Breast epithelium (tissue), 4 donors: ENCODE measurements around the gene TTPAL. TPM values are rescaled to one million over a fixed set of nuclear protein-coding genes. Genes with fewer than 3 reads are reported as not detected.
A peak's percentile ranks its signal among the peaks of the same experiment; 100 is the strongest.

Experiments
- DNase-seq, 2 donors: peaks; one replicate each; pipeline ENCODE4 v3.0.0-alpha.2; 2019; ENCODE audit warnings: low spot score in 2 of 2
- H3K27ac ChIP-seq, 2 donors: fragments of 200-600 bp; sonication (generic) in 1 of 2; one replicate each; pipeline ENCODE4 v1.5.1; 2016 to 2019; ENCODE audit warnings: mild to moderate bottlenecking in 1 of 2
- H3K27me3 ChIP-seq, 2 donors: fragments of 200-600 bp; sonication (generic) in 1 of 2; one replicate each; pipeline versions ENCODE4 v1.5.1 to v1.6.0; 2017 to 2019; ENCODE audit warnings: control low read depth in 1 of 2, mild to moderate bottlenecking in 1 of 2
- H3K36me3 ChIP-seq: fragments of 200-600 bp; one replicate; pipeline ENCODE4 v1.5.1; 2019
- H3K4me1 ChIP-seq, 2 donors: fragments of 200-600 bp; sonication (generic); one replicate each; pipeline ENCODE4 v1.5.1; 2016 to 2019; ENCODE audit warnings: control low read depth in 1 of 2
- H3K4me3 ChIP-seq, 3 donors: fragments of 200-600 bp; sonication (generic); 1 replicate in 2 of 3; 2 replicates in 1 of 3; pipeline ENCODE4 v1.5.1; 2016 to 2019; ENCODE audit warnings: mild to moderate bottlenecking in 3 of 3, moderate library complexity in 2 of 3
- H3K9me3 ChIP-seq, 2 donors: fragments of 200-600 bp; sonication (generic) in 1 of 2; one replicate each; pipeline ENCODE4 v1.5.1; 2016 to 2019; ENCODE audit warnings: control low read depth in 1 of 2
- CTCF ChIP-seq, 3 donors: fragments of 450-650 bp; IDR thresholded peaks; one replicate each; pipeline ENCODE4 v1.5.1; 2016 to 2017; ENCODE audit warnings: antibody characterized with exemption in 3 of 3, mild to moderate bottlenecking in 3 of 3, moderate library complexity in 3 of 3
- POLR2A ChIP-seq: fragments of 450-650 bp; IDR thresholded peaks from one replicate; pipeline ENCODE4 v1.6.1; 2016; ENCODE audit warnings: antibody characterized with exemption, mild to moderate bottlenecking, moderate library complexity
- POLR2AphosphoS5 ChIP-seq, 3 donors: sonication (generic); formaldehyde crosslinking; IDR thresholded peaks; one replicate each; pipeline ENCODE4 v1.6.1; 2017; ENCODE audit warnings: antibody characterized with exemption in 3 of 3
- intact Hi-C: fragments of 100-400 bp; cut with DNase I; formaldehyde crosslinking; loops from one replicate; pipeline ENCODE4 v1.15.1; 2023; ENCODE audit warnings: low total_unique reads
- total RNA-seq, 3 donors: library from RNA; depleted of rRNA; stranded (reverse); fragments of >200 nt; gene quantifications; one replicate each; pipeline ENCODE4 v1.1.0, GENCODE V29; 2016

Gene TTPAL
- total RNA-seq, 3 donors from 2014 or later, result 13.5 to 40.8 (median 14.7) TPM

GRCh38 chr20:44495802-44496481, 20.3 kb downstream of the TTPAL start:
- Histone ChIP-seq H3K36me3 (no peaks in the 10 kb centered on the region), H3K9me3 (no peaks in the 10 kb centered on the region), H3K27ac (peak overlapping the region; percentile 5 to 84), H3K4me3 (no peak overlapping the region), H3K4me1 (no peaks in the 10 kb centered on the region), H3K27me3 (no peaks in the 10 kb centered on the region)
- intact Hi-C loops, result loop anchor here (2.0 kb wide), 1 partner anchor 19 kb away; no protein-coding TSS in a partner anchor
- no peak for DNase-seq
- TF ChIP-seq CTCF (IDR thresholded peaks at IDR 0.05) (no peak), POLR2AphosphoS5 (IDR thresholded peaks at IDR 0.05) (no peak), POLR2A (no peak)

GRCh38 chr20:44496976-44497375, 21.3 kb downstream of the TTPAL start:
- H3K36me3 ChIP-seq, result peaks cover under 1% of the 10 kb centered on the region
- intact Hi-C loops, result loop anchor here (2.0 kb wide), 1 partner anchor 20 kb away; no protein-coding TSS in a partner anchor
- no peak for TF ChIP-seq POLR2A
- no peak for TF ChIP-seq POLR2AphosphoS5 (IDR thresholded peaks at IDR 0.05)
- no peak for TF ChIP-seq CTCF (IDR thresholded peaks at IDR 0.05)
- H3K27me3 ChIP-seq, result no peaks in the 10 kb centered on the region
- DNase-seq, result no peak
- no peaks in the 10 kb centered on the region for H3K9me3 ChIP-seq
- no peaks in the 10 kb centered on the region for H3K4me1 ChIP-seq
- H3K4me3 ChIP-seq, result no peak overlapping the region
- H3K27ac ChIP-seq, result no peak overlapping the region

- intact Hi-C loops, result loop anchor here (2.0 kb wide), 1 partner anchor 21 kb away; no protein-coding TSS in a partner anchor
- no peak for DNase-seq
- TF ChIP-seq CTCF (IDR thresholded peaks at IDR 0.05) (no peak), POLR2A (no peak), POLR2AphosphoS5 (IDR thresholded peaks at IDR 0.05) (no peak)
- no peak overlapping the region for H3K4me3 ChIP-seq
- H3K27me3 ChIP-seq, result no peaks in the 10 kb centered on the region
- H3K4me1 ChIP-seq, result no peaks in the 10 kb centered on the region
- H3K27ac ChIP-seq, result no peak overlapping the region
- H3K36me3 ChIP-seq, result peaks cover 4% of the 10 kb centered on the region
- no peaks in the 10 kb centered on the region for H3K9me3 ChIP-seq
Observed at GRCh38 chr20:44497761-44498160, 22.1 kb downstream of the TTPAL start.

GRCh38 chr20:44500221-44500620, 24.5 kb downstream of the TTPAL start:
- Histone ChIP-seq H3K4me1 (no peaks in the 10 kb centered on the region), H3K27ac (no peak overlapping the region), H3K27me3 (no peaks in the 10 kb centered on the region), H3K4me3 (no peak overlapping the region), H3K9me3 (no peaks in the 10 kb centered on the region), H3K36me3 (peaks cover 9% of the 10 kb centered on the region)
- TF ChIP-seq CTCF (IDR thresholded peaks at IDR 0.05), result no peak
- no peak for TF ChIP-seq POLR2A
- TF ChIP-seq POLR2AphosphoS5 (IDR thresholded peaks at IDR 0.05), result no peak
- no peak for DNase-seq
- intact Hi-C loops, result no loop called here

GRCh38 chr20:44501448-44501847, 25.8 kb downstream of the TTPAL start:
- Histone ChIP-seq H3K27ac (no peak overlapping the region), H3K27me3 (no peaks in the 10 kb centered on the region), H3K9me3 (no peaks in the 10 kb centered on the region), H3K4me1 (no peaks in the 10 kb centered on the region), H3K4me3 (no peak overlapping the region), H3K36me3 (peaks cover 9% of the 10 kb centered on the region)
- intact Hi-C loops, result no loop called here
- no peak for DNase-seq
- TF ChIP-seq POLR2A, result no peak
- TF ChIP-seq CTCF (IDR thresholded peaks at IDR 0.05), result no peak
- no peak for TF ChIP-seq POLR2AphosphoS5 (IDR thresholded peaks at IDR 0.05)
